Thyroid gland (tissue), 4 donors: ENCODE measurements around the gene EZR.

Experiments used
- CTCF ChIP-seq, 6 experiments: fragments of 200-600 bp in 3 of 6; fragments of 450-650 bp in 3 of 6; sonication (generic) in 3 of 6; IDR thresholded peaks; one replicate each; pipeline ENCODE4 v1.5.1; 2016 to 2019; ENCODE audit warnings: antibody characterized with exemption in 6 of 6, mild to moderate bottlenecking in 2 of 6, inconsistent platforms in 1 of 6, moderate library complexity in 1 of 6
- POLR2A ChIP-seq, 2 donors: fragments of 450-650 bp; IDR thresholded peaks; one replicate each; pipeline ENCODE4 v1.6.1; 2017; ENCODE audit warnings: antibody characterized with exemption in 2 of 2, mild to moderate bottlenecking in 2 of 2, moderate library complexity in 1 of 2

DNA sequence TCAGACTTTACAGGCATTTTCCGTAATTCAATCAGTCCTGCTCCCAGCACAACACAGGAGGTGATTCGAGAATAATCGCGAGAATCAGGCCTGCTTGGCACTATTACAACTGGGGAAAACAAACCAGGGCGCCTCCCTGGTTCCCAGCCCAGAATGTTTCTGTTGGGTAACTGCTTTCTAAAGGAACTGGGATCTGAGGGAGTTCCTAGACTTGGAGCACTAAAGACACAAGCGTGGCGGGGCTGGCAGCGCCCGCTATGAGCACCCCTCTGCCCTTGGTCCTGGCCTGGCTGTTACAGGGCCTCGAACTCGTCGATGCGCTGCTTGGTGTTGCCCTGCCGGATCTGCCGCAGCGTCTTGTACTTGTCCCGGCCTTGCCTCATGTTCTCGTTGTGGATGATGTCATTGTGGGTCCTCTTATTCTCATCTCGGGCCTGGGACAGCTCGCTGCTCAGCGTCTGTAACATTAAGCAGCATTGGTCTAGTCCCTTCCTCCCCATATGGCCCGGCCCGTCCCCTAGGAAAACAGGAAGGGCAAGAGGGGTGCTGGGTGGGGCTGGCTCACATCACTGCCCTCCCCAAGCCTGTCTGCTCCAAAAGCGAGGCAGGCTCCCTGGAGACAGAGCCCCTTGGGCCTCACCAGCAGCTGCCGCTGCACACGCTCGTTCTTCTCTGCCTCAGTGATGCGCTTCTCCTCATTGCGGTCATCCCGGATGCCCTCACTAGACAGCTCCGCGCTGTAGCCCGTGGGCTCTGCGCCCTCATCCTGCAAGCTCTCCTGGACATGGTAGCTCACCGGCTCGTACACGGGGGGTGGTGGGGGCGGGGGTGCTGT, 52.3 kb downstream of the EZR start:
- TF ChIP-seq CTCF (IDR thresholded peaks at IDR 0.05): no peak
- no peak for TF ChIP-seq POLR2A (IDR thresholded peaks at IDR 0.05)
